PC-9 (cell line): Measurements from ENCODE around the gene PRRT1B.

Experiments used
- CTCF ChIP-seq: fragments of 200-600 bp; sonication (generic); conservative IDR thresholded peaks from 2 replicates; pipeline ENCODE4 v1.6.1; 2017; ENCODE audit warnings: mixed run types, antibody characterized with exemption, mild to moderate bottlenecking, moderate library complexity
- EZH2 ChIP-seq: fragments of 200-600 bp; sonication (generic); IDR thresholded peaks from 2 replicates; pipeline ENCODE4 v1.8.0; 2017; ENCODE audit warnings: antibody characterized with exemption, low read depth

GRCh38 chr9:131545003-131545785, at the start of gene PRRT1B:
- no peak for TF ChIP-seq CTCF
- no peak for TF ChIP-seq EZH2
